Tibial artery (tissue), 4 donors: ENCODE data around the gene TPRG1L.

Source experiments
- DNase-seq, 2 donors: peaks; one replicate each; pipeline ENCODE4 v3.0.0-alpha.2; 2019
- H3K27ac ChIP-seq, 2 donors: fragments of 200-600 bp; sonication (generic) in 1 of 2; 1 replicate in 1 of 2; 2 replicates in 1 of 2; pipeline ENCODE4 v1.5.1; 2018 to 2019; ENCODE audit warnings: mild to moderate bottlenecking in 1 of 2
- H3K27me3 ChIP-seq, 2 donors: fragments of 200-600 bp; sonication (generic) in 1 of 2; one replicate each; pipeline versions ENCODE4 v1.5.1 to v1.6.0; 2016 to 2019
- H3K36me3 ChIP-seq, 3 donors: fragments of 200-600 bp; sonication (generic) in 2 of 3; one replicate each; pipeline ENCODE4 v1.5.1; 2016 to 2019; ENCODE audit warnings: mild to moderate bottlenecking in 2 of 3
- H3K4me1 ChIP-seq, 4 donors: fragments of 200-600 bp; sonication (generic) in 2 of 4; 1 replicate in 3 of 4; 2 replicates in 1 of 4; pipeline ENCODE4 v1.5.1; 2016 to 2019
- H3K4me3 ChIP-seq, 2 donors: fragments of 200-600 bp; sonication (generic) in 1 of 2; 1 replicate in 1 of 2; 2 replicates in 1 of 2; pipeline ENCODE4 v1.5.1; 2018 to 2019; ENCODE audit warnings: mild to moderate bottlenecking in 2 of 2
- H3K9me3 ChIP-seq, 3 donors: fragments of 200-600 bp; sonication (generic) in 1 of 3; one replicate each; pipeline ENCODE4 v1.5.1; 2016 to 2019
- CTCF ChIP-seq, 2 experiments: fragments of 200-600 bp in 1 of 2; fragments of 450-650 bp in 1 of 2; IDR thresholded peaks; one replicate each; pipeline ENCODE4 v1.5.1; 2017 to 2019; ENCODE audit warnings: antibody characterized with exemption in 2 of 2, mild to moderate bottlenecking in 1 of 2, moderate library complexity in 1 of 2
- intact Hi-C: fragments of 100-400 bp; cut with DNase I; formaldehyde crosslinking; loops from one replicate; pipeline ENCODE4 v1.15.0; 2023; ENCODE audit warnings: low total_unique reads

TPRG1L gene

DNA sequence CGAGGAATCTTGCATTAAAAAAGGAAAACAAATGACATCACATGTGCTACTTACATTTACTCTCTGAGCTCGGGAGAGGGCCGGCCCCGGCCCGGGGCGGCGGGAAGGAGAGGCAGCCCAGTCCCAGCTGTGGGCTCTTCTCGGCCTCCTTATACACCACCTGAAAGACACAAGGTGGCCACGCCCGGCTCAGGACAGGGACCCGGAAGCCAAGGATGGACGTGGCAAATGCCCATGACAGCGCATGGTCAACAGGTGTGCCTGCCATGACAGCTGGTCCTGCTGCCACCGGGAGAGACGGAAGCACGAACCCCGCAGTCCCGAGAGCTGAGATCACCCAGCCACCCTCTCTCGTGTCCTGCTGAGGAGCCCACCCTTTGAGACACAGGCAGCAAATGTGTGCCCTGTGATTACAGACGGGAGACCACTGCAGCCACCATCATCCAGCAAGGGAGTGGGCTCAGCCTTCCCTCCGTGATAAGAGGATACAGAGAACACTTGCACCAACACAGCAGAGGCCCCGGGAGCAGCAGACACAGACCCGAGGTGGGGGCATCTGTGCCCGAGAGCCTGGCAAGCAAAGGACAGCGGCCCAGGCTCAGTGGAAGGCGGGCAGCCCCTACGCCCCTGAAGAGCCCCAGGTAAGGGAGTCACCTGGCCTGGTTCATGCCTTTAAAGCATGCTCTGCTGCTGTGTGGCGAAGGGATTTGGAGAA is 8.7 kb downstream of the TPRG1L start:
- H3K27ac ChIP-seq = no peak overlapping the region
- H3K36me3 ChIP-seq = peaks cover 82 to 100% (median 95%) of the 10 kb centered on the region in 3 donors
- no peaks in the 10 kb centered on the region for H3K4me1 ChIP-seq

GRCh38 chr1:3634059-3634800 is 9.4 kb downstream of the TPRG1L start:
- no peak overlapping the region for H3K4me3 ChIP-seq
- no peaks in the 10 kb centered on the region for H3K4me1 ChIP-seq
- H3K36me3 ChIP-seq = peaks cover 82 to 100% (median 91%) of the 10 kb centered on the region in 3 donors
- DNase-seq = no peak
- no peak overlapping the region for H3K27ac ChIP-seq
- no peaks in the 10 kb centered on the region for H3K9me3 ChIP-seq
- no peaks in the 10 kb centered on the region for H3K27me3 ChIP-seq
- intact Hi-C loops = no loop called here
- no peak for TF ChIP-seq CTCF (IDR thresholded peaks at IDR 0.05)

More for the DNA sequence above, 8.7 kb downstream of the TPRG1L start:
- Histone ChIP-seq H3K27me3 (no peaks in the 10 kb centered on the region), H3K9me3 (no peaks in the 10 kb centered on the region), H3K4me3 (no peak overlapping the region)
- TF ChIP-seq CTCF (IDR thresholded peaks at IDR 0.05) = no peak
- intact Hi-C loops = no loop called here
- no peak for DNase-seq

DNA sequence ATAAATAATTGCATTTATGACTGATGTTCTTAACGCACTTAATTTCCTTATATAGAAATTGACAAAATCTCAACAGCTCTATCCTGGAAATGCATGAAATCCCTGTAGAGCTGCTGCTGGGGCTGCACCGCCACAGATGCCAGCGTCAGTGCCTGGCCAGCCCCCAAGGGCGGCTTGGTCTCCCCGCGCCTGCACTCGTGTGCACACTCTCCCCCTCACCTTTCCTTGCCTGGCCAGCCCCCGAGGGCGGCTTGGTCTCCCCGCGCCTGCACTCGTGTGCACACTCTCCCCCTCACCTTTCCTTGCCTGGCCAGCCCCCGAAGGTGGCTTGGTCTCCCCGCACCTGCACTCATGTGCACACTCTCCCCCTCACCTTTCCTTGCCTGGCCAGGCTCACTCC is 11.3 kb downstream of the TPRG1L start:
- intact Hi-C loops = no loop called here
- no peak overlapping the region for H3K27ac ChIP-seq
- no peaks in the 10 kb centered on the region for H3K9me3 ChIP-seq
- H3K4me1 ChIP-seq = no peaks in the 10 kb centered on the region
- no peak for DNase-seq
- no peak for TF ChIP-seq CTCF (IDR thresholded peaks at IDR 0.05)
- no peak overlapping the region for H3K4me3 ChIP-seq
- no peaks in the 10 kb centered on the region for H3K27me3 ChIP-seq
- H3K36me3 ChIP-seq = peaks cover 76 to 100% (median 88%) of the 10 kb centered on the region in 3 donors

- Histone ChIP-seq H3K27ac (no peak overlapping the region), H3K9me3 (no peaks in the 10 kb centered on the region), H3K36me3 (peaks cover 75 to 100% (median 84%) of the 10 kb centered on the region in 3 donors), H3K27me3 (no peaks in the 10 kb centered on the region), H3K4me3 (no peak overlapping the region), H3K4me1 (no peaks in the 10 kb centered on the region)
- TF ChIP-seq CTCF (IDR thresholded peaks at IDR 0.05) = no peak
- DNase-seq = no peak
- intact Hi-C loops = no loop called here
These were observed 11.7 kb downstream of the TPRG1L start for GRCh38 chr1:3636531-3636930.

DNA sequence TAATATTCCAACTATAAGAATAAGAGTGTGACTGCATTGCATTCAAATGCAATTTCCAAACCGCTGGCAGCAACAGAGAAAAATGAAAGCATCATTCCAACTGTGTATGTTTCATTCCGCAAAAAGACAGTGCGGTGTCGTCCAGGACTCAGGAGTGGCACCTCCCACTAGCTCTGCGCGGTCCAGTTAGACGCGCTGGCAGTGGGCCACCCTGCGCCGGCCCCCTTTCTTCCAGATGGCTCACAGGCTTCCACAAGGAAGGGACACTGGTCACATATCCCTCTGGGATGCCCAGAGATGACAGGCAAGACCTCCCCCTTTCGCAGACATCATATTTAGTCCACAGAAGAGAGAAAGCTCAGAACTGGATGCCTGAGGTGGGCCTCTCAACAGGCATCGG is 13.2 kb downstream of the TPRG1L start:
- Histone ChIP-seq H3K27me3 (no peaks in the 10 kb centered on the region), H3K9me3 (no peaks in the 10 kb centered on the region), H3K27ac (no peak overlapping the region), H3K4me3 (no peak overlapping the region), H3K4me1 (no peaks in the 10 kb centered on the region), H3K36me3 (peaks cover 63 to 98% (median 75%) of the 10 kb centered on the region in 3 donors)
- intact Hi-C loops = no loop called here
- TF ChIP-seq CTCF (IDR thresholded peaks at IDR 0.05) = no peak
- DNase-seq = no peak
